ENCODE results near the gene ADARB2.

ADARB2 gene

DNA sequence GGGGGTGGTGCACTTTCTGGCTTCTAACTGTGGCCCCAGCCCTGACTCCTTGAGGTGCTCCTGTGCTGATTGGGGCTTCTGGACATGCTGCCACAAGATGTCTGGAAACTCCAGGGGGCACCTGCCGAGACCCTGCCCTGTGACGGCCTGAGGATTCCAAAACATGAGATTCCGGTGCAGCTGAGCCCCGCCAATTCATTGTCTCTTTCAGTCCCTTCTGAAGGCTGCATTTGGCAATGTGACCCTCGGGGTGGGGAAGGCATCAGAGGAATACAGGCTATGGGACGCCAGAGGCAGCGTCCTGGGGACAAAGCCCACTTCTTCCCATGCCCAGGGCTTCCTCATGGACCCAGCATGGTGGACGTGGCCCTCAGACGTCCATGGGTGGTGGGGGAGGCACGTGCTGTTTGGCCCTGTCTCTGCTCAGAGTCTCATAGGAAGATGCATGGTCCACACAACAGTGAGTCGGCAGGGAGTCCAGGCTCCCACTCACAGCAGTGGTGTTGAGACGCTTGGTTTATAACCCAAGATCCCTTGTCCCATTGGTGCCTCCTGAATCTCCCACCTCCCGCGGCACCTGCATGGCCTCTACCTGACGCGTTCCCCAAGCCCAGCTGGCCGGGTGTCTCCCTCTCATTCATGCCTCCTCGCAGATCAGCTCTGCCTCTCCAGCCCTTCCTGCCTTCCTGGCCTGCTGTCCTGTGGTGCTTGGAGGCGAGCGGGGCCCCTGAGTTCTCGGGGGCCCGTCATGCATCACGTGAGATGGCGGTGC lies 551.2 kb downstream of the ADARB2 start:
- Histone ChIP-seq H3K27ac (no peak overlapping the region), H3K36me3 (no peaks in the 10 kb centered on the region), H3K4me2 (peak overlapping the region; percentile 78), H3K9me3 (peaks cover 7% of the 10 kb centered on the region), H4K20me1 (no peaks in the 10 kb centered on the region), H3K4me1 (peaks cover 60% of the 10 kb centered on the region), H3K9ac (no peak overlapping the region), H3K4me3 (no peak overlapping the region), H3K27me3 (no peaks in the 10 kb centered on the region)
- TF ChIP-seq Cebpa-rat (IDR thresholded peaks at IDR 0.05) = no peak

DNA sequence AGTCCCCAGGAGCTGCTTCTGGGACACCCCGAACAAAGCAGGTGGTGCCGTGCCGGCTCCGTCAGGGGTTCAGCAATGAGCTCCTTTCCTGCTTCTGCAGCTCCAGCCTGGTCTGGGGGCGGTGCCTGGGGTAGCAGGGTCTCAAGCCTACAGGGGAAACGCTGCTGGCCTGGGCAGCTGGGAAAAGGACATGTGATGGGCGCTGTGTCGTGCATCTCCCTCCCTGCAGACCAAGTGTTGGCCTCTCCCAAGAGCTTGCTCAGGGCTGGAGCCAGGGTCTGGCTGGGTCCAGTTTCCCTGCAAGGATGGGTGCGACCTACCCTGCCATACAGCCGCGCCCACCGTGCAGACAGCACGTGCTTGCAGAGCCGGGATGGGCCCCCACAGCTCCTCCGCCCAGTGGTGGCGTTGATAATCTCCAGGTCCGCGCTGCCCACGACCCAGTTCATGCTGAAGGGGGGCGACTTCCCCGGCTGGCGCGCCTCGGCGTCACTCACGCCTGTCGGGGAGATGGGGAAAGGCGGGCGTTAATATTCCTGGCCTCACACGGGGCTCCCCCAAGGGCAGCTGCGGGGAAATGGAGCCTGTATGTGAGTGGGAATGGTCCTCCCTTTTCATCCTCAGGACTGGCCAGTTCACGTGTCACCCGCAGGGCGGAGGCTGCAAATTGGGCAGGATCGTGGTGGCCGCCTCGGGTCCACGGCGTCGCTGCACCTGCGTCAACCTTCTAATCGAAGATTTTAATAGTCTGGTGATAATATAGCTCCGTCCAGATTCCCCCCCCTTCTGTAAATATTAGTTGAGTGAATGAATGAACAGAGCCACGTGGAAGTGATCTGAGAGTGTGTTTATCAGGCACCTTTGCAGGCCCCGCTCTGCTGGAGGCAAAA lies 552.5 kb downstream of the ADARB2 start:
- Histone ChIP-seq H3K9me3 (peaks cover 7% of the 10 kb centered on the region), H3K9ac (no peak overlapping the region), H3K4me3 (no peak overlapping the region), H4K20me1 (no peaks in the 10 kb centered on the region), H3K36me3 (no peaks in the 10 kb centered on the region), H3K4me1 (peaks cover 60% of the 10 kb centered on the region), H3K27me3 (no peaks in the 10 kb centered on the region), H3K4me2 (no peak overlapping the region), H3K27ac (no peak overlapping the region)
- TF ChIP-seq Cebpa-rat (IDR thresholded peaks at IDR 0.05) = no peak

DNA sequence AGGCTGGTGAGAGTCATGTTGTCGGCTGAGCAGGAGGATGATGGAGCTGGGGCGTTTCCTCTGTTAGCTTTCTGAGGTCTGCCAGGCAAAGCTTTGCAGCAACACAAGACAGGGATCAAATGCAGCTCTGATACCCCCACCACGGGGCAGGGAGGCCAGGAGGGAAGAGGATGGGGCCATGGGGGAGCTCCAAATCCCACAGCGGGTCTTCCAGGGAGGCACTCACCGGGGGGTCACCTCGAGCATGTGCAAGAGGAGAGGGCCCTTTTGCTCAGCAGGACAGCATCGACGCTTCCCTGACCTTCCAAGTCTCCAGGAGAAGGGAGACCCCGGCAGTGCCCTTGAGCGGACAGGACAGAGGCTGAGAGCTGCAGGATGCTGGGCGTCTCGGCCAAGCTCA lies 553.6 kb downstream of the ADARB2 start:
- Histone ChIP-seq H3K9me3 (peaks cover 7% of the 10 kb centered on the region), H3K36me3 (no peaks in the 10 kb centered on the region), H3K4me2 (0 out of 2 replicates have a peak overlapping the region, but pooled peaks have one; percentile 62), H3K9ac (no peak overlapping the region), H3K4me3 (no peak overlapping the region), H3K27ac (no peak overlapping the region), H3K4me1 (peaks cover 63% of the 10 kb centered on the region), H3K27me3 (no peaks in the 10 kb centered on the region), H4K20me1 (no peaks in the 10 kb centered on the region)
- TF ChIP-seq Cebpa-rat (IDR thresholded peaks at IDR 0.05) = no peak

DNA sequence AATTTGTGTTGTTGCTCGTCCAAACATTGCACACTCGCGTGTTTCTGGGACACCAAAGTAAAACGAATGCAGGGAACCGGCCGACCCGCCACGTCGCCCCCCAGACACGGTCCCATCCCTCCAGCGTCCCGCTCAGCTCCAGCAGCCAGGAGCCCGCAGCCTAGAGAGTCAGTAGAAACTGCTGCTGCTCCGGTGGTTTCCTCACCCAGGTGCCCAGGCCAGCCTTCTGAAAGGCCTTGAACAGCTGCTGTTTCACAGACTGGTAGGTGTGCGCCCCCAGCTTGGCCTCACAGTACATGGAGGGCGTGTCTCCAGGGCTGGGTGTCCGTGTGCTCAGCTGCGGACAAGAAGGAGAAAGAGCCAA lies 554.3 kb downstream of the ADARB2 start:
- H3K9ac ChIP-seq = no peak overlapping the region
- H3K4me1 ChIP-seq = peaks cover 61% of the 10 kb centered on the region
- H3K4me2 ChIP-seq = peak overlapping the region; percentile 62
- H3K27me3 ChIP-seq = no peaks in the 10 kb centered on the region
- no peaks in the 10 kb centered on the region for H3K36me3 ChIP-seq
- TF ChIP-seq Cebpa-rat (IDR thresholded peaks at IDR 0.05) = no peak
- H3K9me3 ChIP-seq = peaks cover 7% of the 10 kb centered on the region
- no peak overlapping the region for H3K4me3 ChIP-seq
- no peaks in the 10 kb centered on the region for H4K20me1 ChIP-seq
- no peak overlapping the region; the same call in 1 of the 2 replicates for H3K27ac ChIP-seq

DNA sequence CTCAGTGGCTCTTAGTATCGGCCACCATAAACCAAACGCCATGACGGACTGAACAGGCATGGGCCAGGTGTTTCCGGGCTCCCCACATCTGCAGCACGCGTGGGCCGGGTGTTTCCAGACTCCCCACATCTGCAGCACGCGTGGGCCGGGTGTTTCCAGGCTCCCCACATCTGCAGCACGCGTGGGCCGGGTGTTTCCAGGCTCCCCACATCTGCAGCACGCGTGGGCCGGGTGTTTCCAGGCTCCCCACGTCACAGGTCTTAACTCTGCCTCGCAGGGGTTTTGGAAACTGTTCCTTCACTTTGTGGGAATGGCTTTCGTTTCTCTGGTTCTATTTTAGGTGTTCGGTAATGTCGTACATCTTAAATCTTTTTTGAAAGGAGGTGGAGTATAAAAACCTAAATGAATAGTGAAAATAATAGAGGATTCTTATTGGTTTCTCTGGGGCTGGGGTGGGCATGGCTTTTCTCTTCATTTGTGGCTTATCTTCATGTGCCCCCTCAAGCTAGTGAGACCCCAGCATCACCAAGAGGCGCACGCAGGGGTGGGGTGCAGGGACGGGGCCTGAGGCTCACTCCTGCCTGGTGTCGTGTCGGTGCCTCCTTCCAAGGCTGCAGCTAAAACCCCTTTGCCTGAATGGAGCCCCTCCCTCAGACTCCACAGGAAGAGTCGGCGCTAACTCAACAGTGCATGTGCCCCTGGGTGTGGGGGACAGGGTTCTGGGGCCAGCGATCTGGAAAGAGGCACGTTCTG lies 554.9 kb downstream of the ADARB2 start:
- Histone ChIP-seq H3K27ac (no peak overlapping the region; the same call in 1 of the 2 replicates), H3K36me3 (no peaks in the 10 kb centered on the region), H4K20me1 (no peaks in the 10 kb centered on the region), H3K4me3 (no peak overlapping the region), H3K9ac (no peak overlapping the region), H3K9me3 (peaks cover 7% of the 10 kb centered on the region), H3K27me3 (no peaks in the 10 kb centered on the region), H3K4me1 (peaks cover 56% of the 10 kb centered on the region), H3K4me2 (peak overlapping the region; percentile 62)
- no peak for TF ChIP-seq Cebpa-rat (IDR thresholded peaks at IDR 0.05)

DNA sequence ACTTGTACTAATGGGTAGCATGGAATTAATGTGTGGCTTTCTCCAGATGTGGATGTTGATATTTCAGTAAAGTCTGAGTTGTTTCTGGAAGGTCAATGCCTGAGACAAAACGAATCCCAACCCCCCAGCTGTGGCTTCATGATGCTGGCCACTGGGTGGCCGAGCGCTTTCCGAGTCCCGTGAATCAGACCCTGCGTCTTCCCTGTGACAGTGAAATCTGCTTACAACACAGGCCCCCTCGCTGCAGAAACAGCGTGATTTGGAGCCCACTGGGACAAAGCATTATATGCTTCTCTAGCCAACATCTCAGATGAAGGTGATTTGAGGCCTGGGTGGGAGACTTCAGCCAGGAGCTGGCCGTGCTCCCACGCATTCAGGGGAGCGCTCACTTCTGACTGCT lies 556.5 kb downstream of the ADARB2 start:
- Histone ChIP-seq H4K20me1 (no peaks in the 10 kb centered on the region), H3K4me2 (no peak overlapping the region), H3K27me3 (no peaks in the 10 kb centered on the region), H3K4me1 (peaks cover 39% of the 10 kb centered on the region), H3K36me3 (no peaks in the 10 kb centered on the region), H3K9me3 (peaks cover 7% of the 10 kb centered on the region), H3K9ac (no peak overlapping the region), H3K4me3 (no peak overlapping the region), H3K27ac (no peak overlapping the region)
- no peak for TF ChIP-seq Cebpa-rat (IDR thresholded peaks at IDR 0.05)

DNA sequence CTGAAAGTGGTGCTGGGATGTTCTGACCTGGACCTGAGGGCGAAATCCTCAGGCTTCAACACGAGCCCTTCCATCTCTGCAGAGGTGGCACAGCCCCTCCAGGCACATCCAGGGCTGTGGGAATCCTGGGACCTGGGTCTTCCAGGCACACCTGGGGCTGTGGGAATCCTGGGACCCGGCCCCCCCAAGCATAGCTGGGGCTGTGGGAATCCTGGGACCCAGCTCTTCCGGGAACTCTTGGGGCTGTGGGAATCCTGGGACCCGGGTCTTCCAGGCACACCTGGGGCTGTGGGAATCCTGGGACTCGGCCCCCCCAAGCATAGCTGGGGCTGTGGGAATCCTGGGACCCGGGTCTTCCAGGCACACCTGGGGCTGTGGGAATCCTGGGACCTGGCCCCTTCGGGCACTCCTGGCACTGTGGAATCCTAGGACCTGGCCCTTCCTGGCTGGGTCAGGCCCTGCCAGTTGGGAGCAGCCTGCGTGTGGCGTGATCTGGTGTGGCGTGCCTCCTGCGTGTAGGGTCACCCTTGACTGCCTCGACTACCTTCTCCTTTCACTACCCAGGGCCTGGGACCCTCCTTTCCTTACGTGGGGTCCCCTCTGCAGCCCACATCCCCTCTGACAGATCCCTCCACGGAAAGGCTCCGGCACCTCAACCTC lies 557.1 kb downstream of the ADARB2 start:
- no peaks in the 10 kb centered on the region for H3K27me3 ChIP-seq
- H3K9ac ChIP-seq = no peak overlapping the region
- peaks cover 40% of the 10 kb centered on the region for H3K4me1 ChIP-seq

DNA sequence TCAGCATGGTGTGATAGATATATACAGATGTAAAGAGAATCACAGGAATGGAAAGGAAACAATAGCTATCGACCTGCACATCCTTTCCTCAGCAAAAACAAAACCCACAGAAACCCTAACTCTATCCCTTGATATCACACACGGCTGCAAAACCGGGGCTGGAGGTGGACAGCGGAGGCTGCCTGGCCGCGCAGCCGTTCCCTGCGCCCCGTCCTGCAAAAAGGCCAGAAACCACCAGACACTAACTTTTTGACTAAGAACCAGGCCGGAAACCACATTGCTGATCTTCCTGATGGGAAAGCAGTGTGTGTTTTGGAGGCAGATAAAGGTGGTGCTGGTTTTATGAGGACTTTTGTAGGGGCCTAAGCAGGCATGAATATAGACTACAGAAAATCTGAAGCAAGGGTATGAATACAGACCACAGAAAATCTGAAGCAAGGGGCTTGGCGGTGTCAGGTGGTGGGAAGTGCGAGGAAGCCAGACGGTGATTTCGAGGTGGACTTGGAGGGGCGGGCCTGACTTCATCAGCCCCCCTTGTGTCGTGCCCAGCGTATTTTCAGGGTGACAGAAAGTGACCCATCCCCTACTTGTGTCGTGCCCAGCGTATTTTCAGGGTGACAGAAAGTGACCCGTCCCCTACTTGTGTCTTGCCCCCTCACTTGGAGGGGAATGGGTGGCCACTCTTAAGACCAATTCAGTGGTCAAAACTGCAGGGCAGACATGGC lies 557.8 kb downstream of the ADARB2 start:
- Histone ChIP-seq H3K4me2 (0 out of 2 replicates have a peak overlapping the region, but pooled peaks have one; percentile 1), H3K9ac (no peak overlapping the region), H3K27me3 (no peaks in the 10 kb centered on the region), H3K27ac (no peak overlapping the region), H3K4me3 (no peak overlapping the region), H3K9me3 (peaks cover 7% of the 10 kb centered on the region), H3K4me1 (peaks cover 47% of the 10 kb centered on the region), H4K20me1 (no peaks in the 10 kb centered on the region), H3K36me3 (no peaks in the 10 kb centered on the region)
- TF ChIP-seq Cebpa-rat (IDR thresholded peaks at IDR 0.05) = no peak

More for the DNA sequence above, 557.1 kb downstream of the ADARB2 start:
- peaks cover 7% of the 10 kb centered on the region for H3K9me3 ChIP-seq
- TF ChIP-seq Cebpa-rat (IDR thresholded peaks at IDR 0.05) = no peak
- no peaks in the 10 kb centered on the region for H4K20me1 ChIP-seq
- H3K27ac ChIP-seq = no peak overlapping the region
- H3K36me3 ChIP-seq = no peaks in the 10 kb centered on the region
- H3K4me3 ChIP-seq = no peak overlapping the region
- H3K4me2 ChIP-seq = no peak overlapping the region

Data from BLaER1 (cell line).